ENCODE data around the gene ATP6V1B1. TPM values are rescaled to one million over a fixed set of nuclear protein-coding genes. Genes with fewer than 3 reads are reported as not detected.

Gene ATP6V1B1
- polyA plus RNA-seq, 1 donor (not counting 4 experiments of a cell fraction or from before 2014, with no cell fraction given), result not detected

DNA sequence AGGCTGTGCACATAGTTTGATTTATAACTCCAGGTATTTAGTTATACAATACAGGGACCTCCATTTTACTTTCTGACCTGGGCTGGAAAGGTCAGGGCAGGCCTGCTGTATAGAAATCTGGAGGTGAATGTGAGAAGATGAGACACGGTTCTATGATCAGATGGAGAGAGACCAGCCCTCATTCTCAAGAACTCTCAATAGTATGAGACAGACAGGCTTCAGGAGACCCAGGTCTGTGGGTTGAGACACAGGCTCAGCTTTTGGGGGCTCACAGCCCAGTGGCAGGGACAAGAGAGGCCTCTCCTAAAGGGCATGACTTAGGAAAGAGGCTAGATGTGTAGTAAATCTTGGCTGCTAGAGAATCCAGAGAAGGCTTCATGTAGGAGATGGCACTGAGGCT is 719 bp upstream of the ATP6V1B1 start:
- Histone ChIP-seq H2AFZ (ENCODE audit: control insufficient read depth, low read length) (no peak overlapping the region), H3K9ac (ENCODE audit: control insufficient read depth, extremely low read depth, insufficient read depth, low read length) (no peak overlapping the region), H3K27me3 (ENCODE audit: control insufficient read depth, extremely low read depth, insufficient read depth, low read length) (peaks cover 16% of the 10 kb centered on the region), H3K79me2 (ENCODE audit: control insufficient read depth, insufficient read depth, low read length) (no peaks in the 10 kb centered on the region), H3K36me3 (ENCODE audit: control insufficient read depth in 2 of 2, extremely low read depth in 1 of 2, insufficient read depth in 2 of 2, low read length in 2 of 2) (no peaks in the 10 kb centered on the region), H4K20me1 (ENCODE audit: control insufficient read depth, extremely low read depth, insufficient read depth, low read length) (no peaks in the 10 kb centered on the region), H3K9me1 (ENCODE audit: control insufficient read depth, extremely low read depth, insufficient read depth, low read length) (no peaks in the 10 kb centered on the region), H3K27ac (ENCODE audit: control insufficient read depth, insufficient read depth, low read length) (no peak overlapping the region), H3K4me3 (ENCODE audit: control insufficient read depth in 2 of 3, extremely low read depth in 1 of 3, insufficient read depth in 2 of 3, low read depth in 1 of 3, low read length in 3 of 3) (no peak overlapping the region), H3K4me1 (ENCODE audit: control insufficient read depth, extremely low read depth, insufficient read depth, low read length) (no peaks in the 10 kb centered on the region), H3K9me3 (ENCODE audit: control insufficient read depth, low read depth, low read length) (no peaks in the 10 kb centered on the region), H3K4me2 (ENCODE audit: control insufficient read depth, extremely low read depth, insufficient read depth, low read depth, low read length) (no peak overlapping the region)
- FAIRE-seq (no peak), DNase-seq (ENCODE audit: low read depth, low spot score) (no peak)
- no peak for TF ChIP-seq EZH2 (IDR thresholded peaks at IDR 0.05; ENCODE audit: low read length)
- TF ChIP-seq, protein P1, sequence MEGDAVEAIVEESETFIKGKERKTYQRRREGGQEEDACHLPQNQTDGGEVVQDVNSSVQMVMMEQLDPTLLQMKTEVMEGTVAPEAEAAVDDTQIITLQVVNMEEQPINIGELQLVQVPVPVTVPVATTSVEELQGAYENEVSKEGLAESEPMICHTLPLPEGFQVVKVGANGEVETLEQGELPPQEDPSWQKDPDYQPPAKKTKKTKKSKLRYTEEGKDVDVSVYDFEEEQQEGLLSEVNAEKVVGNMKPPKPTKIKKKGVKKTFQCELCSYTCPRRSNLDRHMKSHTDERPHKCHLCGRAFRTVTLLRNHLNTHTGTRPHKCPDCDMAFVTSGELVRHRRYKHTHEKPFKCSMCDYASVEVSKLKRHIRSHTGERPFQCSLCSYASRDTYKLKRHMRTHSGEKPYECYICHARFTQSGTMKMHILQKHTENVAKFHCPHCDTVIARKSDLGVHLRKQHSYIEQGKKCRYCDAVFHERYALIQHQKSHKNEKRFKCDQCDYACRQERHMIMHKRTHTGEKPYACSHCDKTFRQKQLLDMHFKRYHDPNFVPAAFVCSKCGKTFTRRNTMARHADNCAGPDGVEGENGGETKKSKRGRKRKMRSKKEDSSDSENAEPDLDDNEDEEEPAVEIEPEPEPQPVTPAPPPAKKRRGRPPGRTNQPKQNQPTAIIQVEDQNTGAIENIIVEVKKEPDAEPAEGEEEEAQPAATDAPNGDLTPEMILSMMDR (optimal IDR thresholded peaks at IDR 0.05 in 1 of 3, IDR thresholded peaks at IDR 0.05 in 1 of 3, conservative IDR thresholded peaks at IDR 0.05 in 1 of 3; ENCODE audit: extremely low read depth in 1 of 3, insufficient read depth in 2 of 3, low read length in 3 of 3), result no peak
- dilution Hi-C loops (cut with MboI; ENCODE audit: extremely low pct_ligation_motif_present, low sequenced_read_pairs), result no loop called here

DNA sequence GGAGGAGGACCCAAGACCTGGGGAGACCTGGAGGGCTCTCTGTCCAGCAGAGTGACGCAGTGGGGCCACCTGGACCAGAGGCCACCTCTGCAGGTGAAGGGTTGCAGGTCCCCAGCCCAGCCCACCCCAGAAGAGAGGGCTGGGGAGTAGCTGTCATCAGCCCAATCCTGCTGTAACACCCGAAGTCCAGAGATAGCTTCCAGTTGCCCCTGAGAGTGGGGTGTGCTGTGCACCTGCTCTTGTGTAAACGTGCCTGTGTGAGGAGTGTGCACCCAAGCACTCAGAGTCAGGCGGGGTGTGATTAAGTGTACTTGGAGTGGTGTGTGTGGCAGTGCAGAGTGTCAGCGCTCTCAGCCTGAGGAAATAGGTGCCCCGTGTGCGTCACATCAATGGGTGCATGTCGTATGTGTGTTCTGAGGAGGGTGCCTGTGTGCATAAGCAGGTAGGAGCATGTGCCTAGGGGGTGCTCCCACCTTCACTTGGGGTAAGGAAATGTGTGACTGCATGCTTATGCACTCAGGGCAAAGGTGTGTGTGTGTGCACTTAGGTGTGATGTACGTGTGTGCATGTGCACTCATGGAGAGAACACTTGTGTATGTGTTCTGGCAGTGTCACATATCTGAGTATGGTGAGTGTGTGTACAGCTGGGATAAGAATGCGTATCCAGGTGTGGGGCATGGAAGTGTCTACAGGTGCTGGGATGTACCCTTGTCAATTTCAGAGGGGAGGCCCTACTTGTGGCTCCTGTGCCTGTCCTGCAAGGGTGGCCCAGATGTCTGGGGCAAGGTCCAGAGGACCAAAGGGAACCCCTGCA is 672 bp downstream of the ATP6V1B1 start:
- Histone ChIP-seq H3K4me2 (ENCODE audit: control insufficient read depth, extremely low read depth, insufficient read depth, low read depth, low read length) (no peak overlapping the region), H3K9me3 (ENCODE audit: control insufficient read depth, low read depth, low read length) (no peaks in the 10 kb centered on the region), H3K79me2 (ENCODE audit: control insufficient read depth, insufficient read depth, low read length) (no peaks in the 10 kb centered on the region), H4K20me1 (ENCODE audit: control insufficient read depth, extremely low read depth, insufficient read depth, low read length) (no peaks in the 10 kb centered on the region), H3K9me1 (ENCODE audit: control insufficient read depth, extremely low read depth, insufficient read depth, low read length) (no peaks in the 10 kb centered on the region), H3K9ac (ENCODE audit: control insufficient read depth, extremely low read depth, insufficient read depth, low read length) (no peak overlapping the region), H3K27ac (ENCODE audit: control insufficient read depth, insufficient read depth, low read length) (no peak overlapping the region), H2AFZ (ENCODE audit: control insufficient read depth, low read length) (no peak overlapping the region), H3K4me1 (ENCODE audit: control insufficient read depth, extremely low read depth, insufficient read depth, low read length) (no peaks in the 10 kb centered on the region), H3K27me3 (ENCODE audit: control insufficient read depth, extremely low read depth, insufficient read depth, low read length) (peaks cover 16% of the 10 kb centered on the region), H3K36me3 (ENCODE audit: control insufficient read depth in 2 of 2, extremely low read depth in 1 of 2, insufficient read depth in 2 of 2, low read length in 2 of 2) (no peaks in the 10 kb centered on the region), H3K4me3 (ENCODE audit: control insufficient read depth in 2 of 3, extremely low read depth in 1 of 3, insufficient read depth in 2 of 3, low read depth in 1 of 3, low read length in 3 of 3) (no peak overlapping the region)
- no peak for FAIRE-seq
- no peak for DNase-seq (ENCODE audit: low read depth, low spot score)
- dilution Hi-C loops (cut with MboI; ENCODE audit: extremely low pct_ligation_motif_present, low sequenced_read_pairs), result no loop called here
- TF ChIP-seq, protein P1 (optimal IDR thresholded peaks at IDR 0.05 in 1 of 3, IDR thresholded peaks at IDR 0.05 in 1 of 3, conservative IDR thresholded peaks at IDR 0.05 in 1 of 3; ENCODE audit: extremely low read depth in 1 of 3, insufficient read depth in 2 of 3, low read length in 3 of 3), result no peak
- no peak for TF ChIP-seq EZH2 (IDR thresholded peaks at IDR 0.05; ENCODE audit: low read length)

Measured in keratinocyte (primary cell).